HG03060 (cell line): ENCODE results near the gene APBB2.
"Not testable (repeated sequence)": the region's sequence is repeated elsewhere in the genome, so short reads cannot be mapped to it uniquely, and the experiment has no call there.

Experiments
- ATAC-seq: cut with Tn5 transposase; IDR thresholded peaks from one replicate; pipeline ENCODE4 v1.9.1; 2021; ENCODE audit warnings: low read depth, moderate number of reproducible peaks; ENCODE audit not compliant: unreplicated experiment

The APBB2 gene

GRCh38 chr4:41160856-41161255, 53.5 kb downstream of the APBB2 start:
- ATAC-seq = no peak

GRCh38 chr4:41160012-41160789, 54.1 kb downstream of the APBB2 start:
- ATAC-seq = no peak

GRCh38 chr4:41158756-41159155, 55.6 kb downstream of the APBB2 start:
- ATAC-seq = no peak

GRCh38 chr4:41158274-41158673, 56.1 kb downstream of the APBB2 start:
- no peak for ATAC-seq

- no peak for ATAC-seq
Observed at GRCh38 chr4:41157009-41157408, 57.3 kb downstream of the APBB2 start.

- no peak for ATAC-seq
Observed at GRCh38 chr4:41156574-41156973, 57.8 kb downstream of the APBB2 start.

- no peak for ATAC-seq
Observed at GRCh38 chr4:41155194-41155830, 59.0 kb downstream of the APBB2 start.

GRCh38 chr4:41154814-41155177, 59.5 kb downstream of the APBB2 start:
- no peak for ATAC-seq

GRCh38 chr4:41154010-41154813, 60.1 kb downstream of the APBB2 start:
- no peak for ATAC-seq

- ATAC-seq = no peak
Observed at GRCh38 chr4:41150401-41150800, 63.9 kb downstream of the APBB2 start.

- ATAC-seq = not testable (repeated sequence)
Observed at GRCh38 chr4:41149568-41149967, 64.8 kb downstream of the APBB2 start.

GRCh38 chr4:41148931-41149330, 65.4 kb downstream of the APBB2 start:
- no peak for ATAC-seq

GRCh38 chr4:41148292-41148691, 66.0 kb downstream of the APBB2 start:
- no peak for ATAC-seq

- ATAC-seq = not testable (repeated sequence)
Observed at GRCh38 chr4:41147570-41147969, 66.8 kb downstream of the APBB2 start.

GRCh38 chr4:41146716-41147506, 67.4 kb downstream of the APBB2 start:
- ATAC-seq = no peak

- ATAC-seq = no peak
Observed at GRCh38 chr4:41146196-41146595, 68.1 kb downstream of the APBB2 start.

- ATAC-seq = no peak
Observed at GRCh38 chr4:41145571-41146078, 68.7 kb downstream of the APBB2 start.

- no peak for ATAC-seq
Observed at GRCh38 chr4:41144812-41145211, 69.5 kb downstream of the APBB2 start.

- no peak for ATAC-seq
Observed at GRCh38 chr4:41144040-41144379, 70.3 kb downstream of the APBB2 start.

GRCh38 chr4:41143311-41144039, 70.9 kb downstream of the APBB2 start:
- ATAC-seq = no peak
